Stimulated activated CD8-positive, alpha-beta memory T cell treated with anti-CD3 and anti-CD28 coated beads, Interleukin-4, amount 100 ng/mL, for 24 hours (primary cell): Measurements from ENCODE around the gene NR6A1.

Experiments used
- DNase-seq: peaks from one replicate; pipeline ENCODE4 v3.0.0-alpha.2; 2020; ENCODE audit warnings: low read depth

Gene NR6A1

DNA sequence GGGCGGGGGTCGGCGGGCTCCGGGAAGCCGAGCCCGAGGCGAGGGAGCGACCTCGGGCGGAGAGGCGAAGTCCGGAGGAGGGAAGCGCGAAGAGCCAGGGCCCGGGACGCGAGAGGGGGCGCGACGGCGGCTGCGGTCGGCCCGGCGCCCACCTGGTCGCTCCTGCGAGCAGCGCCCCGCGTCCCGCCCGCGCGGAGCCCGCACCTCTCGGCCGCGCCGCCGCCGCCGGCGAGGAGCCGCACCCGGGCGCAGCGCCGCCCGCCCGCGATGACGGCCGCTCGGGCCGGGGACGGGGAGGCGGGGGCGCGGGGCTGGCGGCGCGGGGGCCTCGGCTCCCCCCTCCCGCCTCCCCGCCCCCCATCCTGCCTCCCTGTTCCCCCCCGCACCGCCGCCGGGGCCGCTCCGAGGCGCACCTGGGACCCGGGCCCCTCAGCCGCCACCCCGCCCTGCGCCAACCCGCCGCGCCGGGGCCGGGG lies 266.5 kb downstream of the NR6A1 start:
- DNase-seq = no peak

DNA sequence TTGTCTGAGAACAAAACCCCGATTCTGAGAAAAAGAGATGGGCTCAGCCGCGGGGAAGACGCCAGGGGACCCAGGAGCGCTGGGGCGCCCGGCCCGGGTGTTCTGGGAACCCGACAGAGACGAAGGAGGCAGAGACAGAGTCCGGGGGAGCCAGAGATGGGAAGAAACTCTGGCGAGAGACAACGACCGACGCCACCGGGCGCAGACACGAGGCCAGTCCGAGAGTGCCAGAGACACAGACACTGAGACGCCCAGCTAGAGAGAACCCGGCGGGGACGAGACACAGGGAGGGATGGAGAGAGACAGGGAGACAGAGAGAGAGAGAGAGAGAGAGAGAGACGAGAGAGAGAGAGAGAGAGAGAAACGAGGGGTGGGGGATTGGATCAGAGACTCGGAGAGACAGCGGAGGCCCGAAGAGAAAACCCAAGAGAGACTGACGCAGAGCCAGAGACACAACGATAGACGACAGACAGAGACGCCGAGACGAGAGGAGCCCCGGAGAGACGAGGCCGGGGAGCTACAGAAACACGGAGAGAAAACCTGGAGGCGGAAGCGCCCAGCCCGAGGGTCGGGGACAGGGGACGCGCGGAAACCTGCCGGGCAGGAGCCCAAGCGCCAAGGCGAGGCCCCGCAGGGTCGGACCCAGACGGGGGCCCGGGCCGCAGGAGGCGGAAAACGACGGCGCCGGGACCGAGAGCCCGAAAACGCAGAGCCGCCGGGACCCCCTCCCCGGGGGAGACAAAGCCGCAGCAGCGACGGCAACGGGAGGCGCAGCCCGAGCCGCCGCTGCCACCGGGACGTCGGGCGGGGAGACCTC lies 267.2 kb downstream of the NR6A1 start:
- DNase-seq = no peak

DNA sequence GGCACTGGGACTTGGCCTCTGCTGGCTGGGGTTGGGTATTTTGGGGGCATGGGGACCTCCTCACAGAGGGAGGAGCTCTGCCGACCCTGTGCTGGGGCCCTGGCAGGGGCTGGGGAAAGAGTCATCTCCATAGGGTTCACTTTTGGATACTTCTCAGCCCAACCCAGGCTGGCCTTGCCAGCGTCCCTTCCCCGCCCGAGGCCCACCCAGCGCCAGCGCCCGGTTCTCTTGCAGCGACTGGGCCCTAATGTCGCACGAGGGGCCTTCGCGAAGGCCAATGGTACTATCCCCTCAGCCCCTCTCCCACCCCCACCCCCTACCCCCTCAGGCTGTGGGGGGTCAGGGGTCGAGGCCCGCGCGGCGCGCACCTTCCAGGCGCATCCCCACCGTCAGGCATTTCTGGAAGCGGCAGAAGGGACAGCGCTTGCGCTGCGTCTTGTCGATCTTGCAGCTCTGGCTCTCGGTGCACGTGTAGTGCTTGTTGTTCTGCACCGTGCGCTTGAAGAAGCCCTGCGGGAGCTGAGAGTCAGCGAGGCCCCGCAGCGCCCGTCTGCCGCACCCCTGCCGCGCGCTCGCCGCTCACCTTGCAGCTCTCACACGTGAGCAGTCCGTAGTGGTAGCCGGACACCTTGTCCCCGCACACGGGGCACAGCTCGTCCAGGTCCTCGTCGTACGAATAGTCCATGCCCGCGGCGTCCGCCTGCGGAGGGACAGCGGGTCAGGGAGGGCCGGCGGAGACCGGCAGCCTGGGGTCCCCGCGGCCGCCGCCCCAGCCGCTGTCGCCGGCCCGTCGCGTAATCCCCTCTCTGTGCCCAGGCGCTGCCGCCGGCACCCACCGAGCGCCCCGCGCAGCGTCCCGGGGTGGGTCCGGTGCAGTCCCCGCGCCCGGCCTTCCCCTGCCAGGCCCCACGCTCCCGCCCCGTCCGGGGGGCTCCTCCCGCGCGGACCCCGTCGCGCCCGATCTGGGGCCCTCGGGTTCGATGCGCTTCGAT lies 268.1 kb downstream of the NR6A1 start:
- no peak for DNase-seq

DNA sequence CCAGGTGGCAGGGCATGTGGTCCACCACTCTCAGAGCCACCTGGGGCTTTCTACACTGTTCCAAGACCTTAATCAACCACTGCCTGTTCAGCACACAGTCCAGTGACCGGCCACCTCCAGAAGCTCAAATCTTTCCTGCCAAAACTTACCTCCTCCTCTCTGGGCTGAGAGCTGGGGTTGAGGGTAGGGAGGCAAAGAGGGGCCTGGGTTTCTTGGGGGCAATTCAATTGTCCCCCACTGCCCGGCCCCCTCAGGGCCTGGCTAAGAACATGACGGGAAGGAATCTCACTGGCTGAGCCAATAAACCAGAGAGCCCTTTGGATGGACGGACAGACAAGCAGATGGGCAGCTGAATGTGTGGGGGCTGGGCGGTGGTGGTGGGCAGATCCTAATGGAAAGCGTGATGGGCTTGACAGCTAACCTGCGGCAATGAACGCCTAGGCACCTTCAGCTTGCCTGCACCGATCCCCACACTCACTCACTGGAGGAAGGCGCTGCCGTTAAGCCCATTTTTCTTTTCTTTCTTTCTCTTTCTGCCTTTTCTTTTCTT lies 269.3 kb downstream of the NR6A1 start:
- no peak for DNase-seq

DNA sequence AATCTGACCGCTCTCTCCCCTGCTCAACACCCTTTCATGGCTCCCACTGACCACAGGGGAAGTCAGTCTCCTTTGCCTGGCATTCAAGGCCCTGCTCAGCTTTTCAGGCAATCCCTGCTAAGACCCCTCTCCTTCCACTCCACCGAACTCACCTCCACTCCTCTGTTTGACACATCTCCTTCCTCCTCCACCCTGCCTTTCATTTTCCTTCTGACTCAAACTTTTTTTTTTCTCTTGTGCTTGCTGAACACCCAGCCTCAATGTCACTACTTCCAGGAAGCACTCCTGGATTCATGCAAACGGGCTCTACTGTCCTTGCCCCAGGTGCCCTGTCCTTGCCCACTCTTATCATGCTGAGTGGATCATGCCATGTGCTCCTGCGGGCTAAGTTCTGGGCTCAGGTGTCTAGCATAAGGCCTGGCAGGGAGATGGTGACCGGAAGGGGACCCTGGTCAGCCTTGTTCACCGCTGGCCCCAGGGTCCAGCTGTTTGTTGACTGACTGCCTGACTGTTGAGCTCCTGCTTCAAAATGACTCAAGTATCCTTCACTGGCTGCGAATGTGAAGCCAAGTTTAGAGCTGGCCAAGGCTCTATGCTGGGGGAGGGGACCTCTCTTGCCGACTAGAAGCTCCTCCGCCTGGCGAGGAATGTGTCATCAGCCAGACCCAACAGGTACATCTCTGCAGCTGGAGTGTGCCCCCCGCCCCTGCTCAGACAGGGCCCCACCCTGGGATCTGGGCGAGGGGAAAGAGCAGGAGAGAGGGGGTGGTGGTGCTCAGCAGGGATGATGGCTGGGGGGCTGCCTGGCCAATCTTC lies 270.1 kb downstream of the NR6A1 start:
- no peak for DNase-seq

DNA sequence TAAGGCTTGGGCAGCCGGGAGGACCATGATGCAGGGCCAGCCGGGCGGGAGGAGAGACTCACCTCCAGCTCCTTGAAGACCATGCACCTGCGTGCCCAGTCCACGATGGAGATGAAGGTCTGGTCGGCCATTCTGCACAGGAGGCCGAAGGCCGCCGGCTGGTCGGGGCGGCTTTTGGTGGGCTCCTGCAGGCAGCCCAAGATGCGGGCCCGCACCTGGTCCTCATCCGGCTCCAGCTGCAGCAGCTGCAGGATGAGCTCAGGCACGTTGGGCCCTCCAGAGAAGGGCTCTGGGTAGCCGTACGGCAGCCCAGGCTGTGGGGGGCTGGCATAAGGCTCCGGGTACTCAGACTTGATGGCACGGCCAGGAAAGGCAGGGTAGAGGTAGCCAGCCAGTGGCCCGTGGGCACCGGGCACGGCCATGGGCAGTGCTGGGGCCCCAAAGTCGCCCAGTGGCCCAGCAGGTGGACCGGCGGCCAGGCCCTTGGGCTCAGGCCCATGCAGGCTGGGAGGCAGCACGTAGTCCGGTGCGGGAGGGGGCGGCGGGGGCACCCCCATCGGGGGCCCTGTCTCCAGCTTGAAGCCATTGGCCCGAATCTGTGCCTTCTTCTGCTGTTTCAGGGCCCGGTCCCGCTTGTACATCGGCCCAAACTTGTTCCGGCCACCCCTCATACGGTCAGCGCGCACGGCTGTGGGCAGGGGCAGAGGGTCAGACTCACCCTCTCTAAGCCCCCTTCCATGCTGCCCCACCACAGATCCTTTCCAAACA lies 270.9 kb downstream of the NR6A1 start:
- no peak for DNase-seq

DNA sequence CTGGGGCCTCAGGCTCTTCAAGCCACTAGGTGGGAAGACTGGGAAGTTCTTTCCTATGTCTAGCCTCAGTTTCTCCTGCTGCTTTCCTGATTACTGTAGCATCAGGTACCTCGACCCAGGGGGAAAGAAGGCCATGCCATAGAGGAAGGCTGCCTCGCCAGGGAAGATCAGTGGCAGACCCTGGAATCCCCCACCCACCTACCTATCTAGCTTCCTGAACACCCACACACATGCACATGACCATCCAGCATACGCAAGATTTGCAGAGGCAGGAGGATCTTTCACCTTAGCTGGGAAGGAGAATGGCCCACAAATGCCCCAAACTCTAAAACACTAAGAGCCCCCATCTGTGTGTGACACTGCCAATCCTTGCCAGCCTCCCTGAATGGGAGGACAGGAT lies 271.9 kb downstream of the NR6A1 start:
- DNase-seq = no peak

DNA sequence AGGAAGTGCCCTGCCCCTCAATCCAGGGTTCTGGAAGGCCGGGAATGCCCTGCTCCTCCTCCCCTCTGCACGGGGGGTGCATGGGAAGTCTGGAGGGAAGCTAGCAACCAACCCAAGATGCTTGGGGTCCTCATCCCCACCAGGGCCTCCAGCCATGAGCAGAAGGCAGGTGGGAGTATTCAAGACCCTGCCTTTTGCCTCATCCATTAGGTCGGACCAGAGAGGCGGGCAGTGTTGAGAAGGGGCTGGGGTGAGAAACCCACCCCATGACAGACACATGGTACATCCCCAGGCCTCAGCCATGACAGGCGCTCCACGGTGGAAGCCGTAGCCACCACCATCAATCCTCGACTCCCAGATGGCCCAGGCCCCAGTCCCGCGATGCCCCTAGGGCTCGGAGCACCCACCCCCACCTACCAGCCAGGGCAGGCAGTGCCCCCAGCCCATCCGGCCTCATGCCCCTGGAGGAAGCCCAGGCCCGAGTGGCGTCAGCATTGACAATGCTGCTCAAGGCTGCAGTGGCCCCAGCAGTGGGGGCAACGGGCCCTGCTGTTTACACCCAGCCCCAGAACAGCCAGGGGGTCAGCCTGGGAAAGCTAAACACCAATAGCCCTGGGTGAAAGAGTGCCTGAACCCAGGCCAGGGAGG lies 272.5 kb downstream of the NR6A1 start:
- DNase-seq = no peak

DNA sequence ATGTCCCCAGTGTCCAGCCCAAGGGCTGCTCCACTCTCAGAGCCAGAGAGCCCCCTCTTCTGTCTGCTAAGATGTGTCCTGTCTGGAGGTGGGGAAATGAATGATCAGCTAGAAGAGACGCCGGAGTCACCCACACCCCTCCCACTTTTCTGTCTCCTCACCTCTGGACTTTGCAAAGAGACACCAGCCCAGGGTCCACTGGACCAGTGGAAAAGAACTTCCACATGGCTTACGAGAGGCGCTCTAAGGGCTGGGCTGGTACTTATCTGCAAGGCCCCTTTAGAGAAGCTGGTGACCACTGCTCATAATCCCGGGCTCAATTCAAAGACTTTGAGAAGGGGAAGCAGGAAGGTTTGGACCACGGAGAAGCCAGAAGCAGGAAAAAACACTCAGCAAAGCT lies 273.1 kb downstream of the NR6A1 start:
- DNase-seq = no peak

DNA sequence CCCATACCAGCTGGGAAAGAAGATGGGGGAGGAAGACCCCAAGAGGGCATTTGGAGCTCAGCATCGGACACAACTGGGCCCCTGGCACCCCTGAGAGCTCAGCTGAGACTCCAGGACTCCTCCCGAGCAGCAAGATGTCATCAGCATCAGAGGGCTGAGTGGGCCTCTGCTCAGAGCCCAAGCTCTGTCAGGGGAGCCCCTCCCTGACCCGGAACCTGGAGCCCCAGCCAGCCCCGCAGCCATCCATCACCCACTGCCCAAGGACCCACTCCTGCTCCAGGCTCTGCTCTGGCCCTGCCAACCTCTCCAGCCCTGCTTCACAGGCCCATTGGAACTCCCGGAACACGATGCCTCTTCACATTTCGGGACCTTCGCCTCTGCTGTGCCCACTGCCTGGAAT lies 273.7 kb downstream of the NR6A1 start:
- no peak for DNase-seq

DNA sequence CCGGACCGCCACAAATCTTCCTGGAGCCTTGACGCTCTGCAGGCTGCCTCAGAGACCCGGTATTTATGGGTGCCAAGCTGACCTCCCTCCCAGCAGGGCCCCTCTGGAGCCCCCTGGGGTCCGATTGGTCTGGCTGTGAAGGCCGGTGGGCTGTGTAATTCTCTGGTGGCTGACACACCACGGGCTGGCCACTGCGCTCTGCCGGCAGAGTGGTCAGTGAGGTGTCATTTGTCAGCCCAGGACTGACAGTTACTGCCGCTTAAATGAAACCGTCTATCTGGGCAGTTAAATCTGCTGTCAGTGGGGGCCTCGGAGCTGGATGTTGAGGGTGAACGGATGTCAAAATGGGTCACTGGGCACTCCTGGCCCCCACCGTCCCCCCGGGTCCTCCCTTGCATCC lies 274.6 kb downstream of the NR6A1 start:
- DNase-seq = no peak

DNA sequence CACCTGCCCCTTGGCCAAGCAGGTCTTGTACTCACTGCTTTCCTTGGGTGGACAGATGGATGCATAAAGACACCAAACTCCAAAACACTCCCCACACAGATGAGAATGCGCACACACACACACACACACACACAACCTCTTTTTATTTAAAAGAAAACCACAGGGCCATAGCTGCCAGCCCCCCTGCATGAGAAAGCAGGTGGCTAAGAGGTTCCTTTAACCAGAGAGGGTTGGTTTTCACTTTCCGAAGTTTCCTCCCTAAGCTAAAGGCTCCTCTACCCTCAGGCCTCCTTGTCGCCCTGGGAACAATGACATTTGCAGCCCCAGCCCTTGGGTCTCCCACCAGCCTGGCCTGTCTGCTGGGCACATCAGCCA lies 275.0 kb downstream of the NR6A1 start:
- DNase-seq = no peak

DNA sequence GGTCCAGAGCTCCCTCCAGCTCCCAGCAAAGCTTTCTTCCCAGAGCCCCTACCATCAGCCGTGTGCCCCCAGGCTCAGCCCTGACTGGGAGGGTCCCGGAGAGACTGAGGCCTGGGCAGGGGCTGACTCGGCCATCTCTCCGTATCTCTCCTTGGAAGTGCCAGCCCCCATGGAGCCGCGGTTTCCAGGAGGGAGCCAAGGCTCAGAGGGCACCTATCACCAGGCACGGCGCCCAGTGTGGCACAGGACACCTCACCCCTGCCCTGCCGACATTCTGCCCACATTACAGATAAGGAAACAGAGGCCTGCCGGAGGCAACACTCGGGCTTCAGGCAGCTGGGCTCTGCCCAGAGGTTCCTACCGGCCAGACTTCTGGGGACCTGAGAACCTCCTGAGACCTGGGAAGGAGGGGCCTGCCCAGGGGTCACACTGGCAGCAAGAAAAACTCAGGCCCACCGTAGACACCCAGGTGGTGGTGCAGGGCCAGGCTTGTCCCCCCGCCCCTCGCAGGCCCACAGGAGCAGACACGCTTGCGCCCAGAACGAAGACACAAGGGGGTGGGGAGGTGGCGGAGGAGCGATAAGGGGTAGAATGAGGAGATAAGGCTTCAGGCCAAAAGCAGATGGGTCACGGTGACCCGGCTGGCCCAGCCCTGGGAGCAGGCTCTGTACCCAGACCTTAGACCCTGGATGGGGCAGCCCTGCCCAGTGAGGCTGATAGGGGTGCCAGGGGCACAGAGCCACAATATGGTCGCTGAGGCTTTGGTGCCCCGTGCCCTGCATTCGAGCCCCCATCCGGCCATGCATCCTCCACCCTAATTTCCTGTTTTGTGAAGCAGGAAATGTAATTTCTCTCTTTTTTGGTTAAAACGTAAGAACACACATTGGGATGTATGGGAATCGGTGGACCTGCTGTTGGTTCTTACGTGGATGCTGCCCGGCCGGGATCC lies 275.7 kb downstream of the NR6A1 start:
- DNase-seq = no peak

DNA sequence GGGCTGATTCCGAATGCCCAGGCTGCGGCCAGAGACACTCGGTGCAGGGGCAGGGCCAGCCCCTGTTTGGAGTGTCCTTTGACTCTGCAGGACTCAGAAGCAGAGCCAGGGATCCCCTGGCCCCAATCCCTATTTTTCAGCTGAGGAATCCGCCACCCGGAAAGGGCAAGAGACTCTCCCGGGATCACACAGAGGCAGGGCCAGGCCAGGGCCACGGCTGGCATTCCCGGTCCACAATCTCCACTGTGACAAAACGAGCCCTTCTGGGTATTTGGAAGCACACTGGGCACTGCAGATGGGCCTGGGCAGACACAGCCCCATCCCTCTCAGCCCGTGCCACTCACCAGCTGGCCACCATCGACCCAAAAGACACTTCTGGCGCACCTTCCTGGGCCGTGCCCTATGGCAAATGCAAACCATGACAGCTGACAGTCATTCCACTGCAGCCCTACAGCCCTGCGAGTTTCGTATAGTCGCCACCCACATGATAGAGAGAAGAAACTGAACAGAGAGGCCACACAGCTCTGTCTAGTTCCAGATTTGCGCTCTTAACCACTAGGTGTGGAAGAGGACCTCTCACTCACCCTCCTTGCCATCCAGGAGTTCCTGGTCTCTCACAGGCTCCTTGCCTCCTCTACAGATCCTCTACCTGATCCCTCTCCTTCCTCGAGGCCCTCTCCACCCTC lies 277.2 kb downstream of the NR6A1 start:
- DNase-seq = no peak

DNA sequence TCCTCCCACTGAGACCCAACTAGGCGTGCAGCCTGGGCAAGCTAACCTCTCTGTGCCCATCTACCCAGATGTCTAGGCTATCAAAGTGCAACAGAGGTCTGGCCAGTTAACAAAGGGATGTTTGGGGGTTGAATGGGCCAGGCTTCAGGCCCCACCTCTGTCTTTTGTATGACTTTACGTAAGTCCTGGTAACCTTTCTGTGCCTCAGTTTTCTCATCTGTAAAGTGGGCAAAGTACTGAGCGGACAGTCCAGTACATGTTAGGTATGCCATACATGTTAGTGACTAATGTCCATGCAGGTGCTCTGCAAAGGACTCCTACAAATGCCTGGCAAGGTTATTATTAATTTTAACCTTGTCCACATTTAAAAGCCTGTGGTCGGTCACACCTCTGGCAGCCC lies 277.9 kb downstream of the NR6A1 start:
- no peak for DNase-seq

DNA sequence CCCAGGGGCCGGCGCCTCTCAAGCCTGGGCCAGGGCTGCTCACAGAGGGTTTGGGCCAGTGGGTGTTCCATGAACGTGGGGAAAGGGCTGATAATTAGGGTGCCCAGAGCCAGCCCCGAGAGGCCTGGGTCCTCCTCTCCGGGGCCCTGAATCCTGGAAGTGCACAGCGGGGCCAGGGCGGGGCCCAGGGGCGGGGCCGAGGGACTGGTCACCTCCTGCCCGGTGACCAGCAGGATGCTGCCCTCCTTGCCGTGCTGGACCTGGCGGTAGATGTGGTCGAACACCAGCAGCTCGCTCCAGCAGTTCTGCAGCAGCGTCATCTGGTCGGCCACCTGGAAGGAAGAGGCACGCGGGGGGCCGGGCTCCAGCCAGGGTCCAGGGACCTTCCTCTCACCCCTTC lies 278.3 kb downstream of the NR6A1 start:
- DNase-seq = no peak

DNA sequence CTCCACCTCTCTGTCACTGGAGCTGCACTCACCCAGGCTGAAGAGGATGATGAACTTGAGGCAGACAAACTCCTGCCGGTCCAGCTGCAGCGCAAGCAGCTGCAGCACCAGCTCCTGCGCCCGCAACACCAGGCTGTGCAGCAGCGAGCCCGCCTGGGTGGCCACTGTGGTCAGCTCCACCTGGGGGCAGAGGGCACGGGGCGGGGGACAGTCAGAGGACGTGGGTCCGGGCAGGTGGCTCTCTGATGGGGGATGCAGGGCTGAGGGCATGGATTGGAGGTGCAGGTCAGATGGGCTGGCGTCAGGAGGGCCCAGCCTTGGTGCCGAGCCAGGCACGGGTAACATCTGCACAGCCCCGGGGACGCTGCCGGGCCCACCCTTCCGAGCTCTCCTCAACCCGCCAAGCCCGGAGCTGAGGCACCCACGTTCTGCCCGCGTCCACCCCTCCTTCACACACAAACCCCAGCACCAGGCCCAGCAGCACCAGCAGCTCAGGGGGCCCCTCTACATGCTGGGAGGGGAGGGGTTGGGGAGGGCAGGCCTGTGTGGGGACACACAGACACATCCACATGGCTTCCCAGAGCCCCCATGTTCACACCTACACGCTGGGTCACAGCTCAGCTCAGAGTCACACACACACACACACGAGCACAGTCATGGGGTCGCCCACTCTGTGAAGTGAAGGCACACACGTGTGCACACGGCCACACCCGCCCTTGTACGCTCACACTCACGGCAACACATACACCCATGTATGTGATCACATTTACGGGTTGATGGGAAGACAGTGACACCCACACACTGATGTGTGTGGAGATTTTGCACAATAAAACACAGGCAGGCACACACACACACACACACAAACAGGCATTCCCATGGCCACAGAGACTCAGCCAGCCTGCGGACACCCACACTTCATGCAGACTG lies 279.8 kb downstream of the NR6A1 start:
- DNase-seq = no peak

DNA sequence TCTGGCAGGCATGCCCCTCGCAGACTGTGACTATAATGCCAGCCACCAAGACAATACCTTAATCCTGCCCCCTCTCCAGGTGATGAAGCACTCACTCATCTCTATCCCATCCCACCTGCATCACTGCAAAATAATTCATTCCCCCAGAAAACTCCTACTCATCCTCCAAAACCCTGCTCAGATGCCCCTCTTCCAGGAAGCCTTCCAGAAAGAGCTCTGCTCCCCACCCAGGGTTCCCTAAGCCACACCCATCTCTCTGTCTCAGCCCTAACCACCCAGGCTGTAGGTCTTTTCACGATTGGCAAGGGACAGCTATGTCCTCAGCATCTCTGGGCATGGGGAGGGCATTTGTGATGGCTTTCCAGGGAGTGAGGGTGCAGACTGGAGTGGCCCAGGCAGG lies 281.1 kb downstream of the NR6A1 start:
- DNase-seq = no peak
